SJCRH30 (cell line): ENCODE results near the gene WASF2. TPM values are rescaled to one million over a fixed set of nuclear protein-coding genes. Genes with fewer than 3 reads are reported as not detected.
"Not testable (repeated sequence)": the region's sequence is repeated elsewhere in the genome, so short reads cannot be mapped to it uniquely, and the experiment has no call there.

ENCODE experiments used
- DNase-seq, 2 experiments: peaks; one replicate each; pipeline ENCODE4 v3.0.0-alpha.2; 2015 to 2020
- H3K27ac ChIP-seq: fragments of 250-450 bp; sonication (Bioruptor Pico); 2 replicates; pipeline ENCODE4 v1.5.1; 2020; ENCODE audit warnings: mild to moderate bottlenecking, moderate library complexity
- H3K27me3 ChIP-seq: fragments of 250-450 bp; sonication (Bioruptor Pico); 2 replicates; pipeline ENCODE4 v1.5.1; 2020; ENCODE audit warnings: mild to moderate bottlenecking, moderate library complexity
- H3K36me3 ChIP-seq: fragments of 250-450 bp; sonication (Bioruptor Pico); 2 replicates; pipeline ENCODE4 v1.5.1; 2020; ENCODE audit warnings: mild to moderate bottlenecking, moderate library complexity
- H3K4me1 ChIP-seq: fragments of 250-450 bp; sonication (Bioruptor Pico); 2 replicates; pipeline ENCODE4 v1.5.1; 2020; ENCODE audit warnings: mild to moderate bottlenecking, moderate library complexity
- H3K4me3 ChIP-seq: fragments of 250-450 bp; sonication (Bioruptor Pico); 2 replicates; pipeline ENCODE4 v1.5.1; 2020; ENCODE audit warnings: mild to moderate bottlenecking, moderate library complexity
- H3K9me3 ChIP-seq: fragments of 250-450 bp; sonication (Bioruptor Pico); replicated peaks from 2 replicates; pipeline ENCODE4 v1.5.1; 2020; ENCODE audit warnings: mild to moderate bottlenecking, moderate library complexity
- total RNA-seq: library from RNA; depleted of rRNA; stranded (reverse); fragments of >200 nt; shearing (Covaris generic); gene quantifications from 2 replicates; pipeline ENCODE4 v1.2.3, GENCODE V29; 2014

Gene WASF2
- total RNA-seq, 1 experiment from 2014 or later: 43.6 TPM

- Histone ChIP-seq H3K27me3 (no peaks in the 10 kb centered on the region), H3K36me3 (peaks cover 59% of the 10 kb centered on the region), H3K27ac (peak overlapping the region; percentile 1; the same call in 1 of the 2 replicates), H3K4me1 (peaks cover 34% of the 10 kb centered on the region), H3K4me3 (no peak overlapping the region), H3K9me3 (no peaks in the 10 kb centered on the region; the same call in 1 of the 2 replicates)
- peak; percentile 79 to 94 for DNase-seq
Observed at GRCh38 chr1:27416387-27417111, 73.4 kb downstream of the WASF2 start.

GRCh38 chr1:27414091-27414490 is 75.9 kb downstream of the WASF2 start:
- H3K4me1 ChIP-seq: peaks cover 29% of the 10 kb centered on the region
- peaks cover 75% of the 10 kb centered on the region for H3K36me3 ChIP-seq
- H3K4me3 ChIP-seq: no peak overlapping the region
- no peaks in the 10 kb centered on the region for H3K27me3 ChIP-seq
- no peak overlapping the region for H3K27ac ChIP-seq
- no peaks in the 10 kb centered on the region; the same call in 1 of the 2 replicates for H3K9me3 ChIP-seq
- DNase-seq: no peak

GRCh38 chr1:27413004-27413403 is 77.0 kb downstream of the WASF2 start:
- Histone ChIP-seq H3K4me3 (no peak overlapping the region), H3K4me1 (peaks cover 18% of the 10 kb centered on the region), H3K27ac (no peak overlapping the region), H3K27me3 (no peaks in the 10 kb centered on the region), H3K36me3 (peaks cover 73% of the 10 kb centered on the region), H3K9me3 (no peaks in the 10 kb centered on the region)
- no peak for DNase-seq

- no peaks in the 10 kb centered on the region for H3K27me3 ChIP-seq
- peaks cover 13% of the 10 kb centered on the region for H3K4me1 ChIP-seq
- no peaks in the 10 kb centered on the region for H3K9me3 ChIP-seq
- H3K4me3 ChIP-seq: no peak overlapping the region
- peaks cover 68% of the 10 kb centered on the region for H3K36me3 ChIP-seq
- DNase-seq: no peak
- H3K27ac ChIP-seq: no peak overlapping the region
Observed at GRCh38 chr1:27412502-27412901, 77.5 kb downstream of the WASF2 start.

- Histone ChIP-seq H3K27ac (no peak overlapping the region), H3K4me3 (no peak overlapping the region), H3K36me3 (peaks cover 51% of the 10 kb centered on the region), H3K9me3 (no peaks in the 10 kb centered on the region), H3K27me3 (no peaks in the 10 kb centered on the region), H3K4me1 (no peaks in the 10 kb centered on the region; the same call in 1 of the 2 replicates)
- DNase-seq: no peak
Observed at GRCh38 chr1:27410709-27411108, 79.3 kb downstream of the WASF2 start.

GRCh38 chr1:27409669-27410068 is 80.3 kb downstream of the WASF2 start:
- Histone ChIP-seq H3K4me3 (no peak overlapping the region), H3K4me1 (peaks cover 6% of the 10 kb centered on the region), H3K36me3 (peaks cover 44% of the 10 kb centered on the region), H3K9me3 (no peaks in the 10 kb centered on the region), H3K27me3 (no peaks in the 10 kb centered on the region), H3K27ac (no peak overlapping the region)
- DNase-seq: no peak

- Histone ChIP-seq H3K27ac (no peak overlapping the region), H3K4me1 (peaks cover 18% of the 10 kb centered on the region), H3K4me3 (no peak overlapping the region), H3K36me3 (peaks cover 29% of the 10 kb centered on the region), H3K9me3 (no peaks in the 10 kb centered on the region), H3K27me3 (no peaks in the 10 kb centered on the region)
- no peak for DNase-seq
Observed at GRCh38 chr1:27408151-27408550, 81.8 kb downstream of the WASF2 start.

GRCh38 chr1:27406791-27407190 is 83.2 kb downstream of the WASF2 start:
- H3K27ac ChIP-seq, H3K9me3 ChIP-seq, H3K27me3 ChIP-seq, DNase-seq, H3K4me3 ChIP-seq: not testable (repeated sequence)
- H3K36me3 ChIP-seq: peaks cover 18% of the 10 kb centered on the region
- peaks cover 30% of the 10 kb centered on the region for H3K4me1 ChIP-seq

GRCh38 chr1:27406362-27406680 is 83.6 kb downstream of the WASF2 start:
- Histone ChIP-seq H3K27me3 (no peaks in the 10 kb centered on the region), H3K4me3 (no peak overlapping the region), H3K27ac (no peak overlapping the region), H3K9me3 (no peaks in the 10 kb centered on the region), H3K4me1 (peaks cover 30% of the 10 kb centered on the region), H3K36me3 (peaks cover 14% of the 10 kb centered on the region)
- no peak for DNase-seq

GRCh38 chr1:27405598-27406361 is 84.2 kb downstream of the WASF2 start:
- not testable (repeated sequence) for H3K4me3 ChIP-seq, DNase-seq, H3K9me3 ChIP-seq, H3K27me3 ChIP-seq, H3K27ac ChIP-seq, H3K36me3 ChIP-seq
- H3K4me1 ChIP-seq: peaks cover 30% of the 10 kb centered on the region

- H3K36me3 ChIP-seq: peaks cover 1% of the 10 kb centered on the region
- H3K4me1 ChIP-seq: peaks cover 30% of the 10 kb centered on the region
- no peaks in the 10 kb centered on the region for H3K27me3 ChIP-seq
- H3K4me3 ChIP-seq: no peak overlapping the region
- DNase-seq: peak; percentile 69 to 72
- H3K9me3 ChIP-seq: no peaks in the 10 kb centered on the region
- peak overlapping the region; percentile 82 for H3K27ac ChIP-seq
Observed at GRCh38 chr1:27405074-27405473, 84.9 kb downstream of the WASF2 start.

GRCh38 chr1:27403931-27404330 is 86.0 kb downstream of the WASF2 start:
- H3K27me3 ChIP-seq: no peaks in the 10 kb centered on the region
- H3K4me1 ChIP-seq: peaks cover 30% of the 10 kb centered on the region
- no peak for DNase-seq
- H3K36me3 ChIP-seq: no peaks in the 10 kb centered on the region; the same call in 1 of the 2 replicates
- H3K9me3 ChIP-seq: no peaks in the 10 kb centered on the region
- H3K4me3 ChIP-seq: peak overlapping the region; percentile 18
- H3K27ac ChIP-seq: peak overlapping the region; percentile 82

GRCh38 chr1:27403065-27403726 is 86.8 kb downstream of the WASF2 start:
- peak; percentile 94 for DNase-seq
- Histone ChIP-seq H3K36me3 (no peaks in the 10 kb centered on the region), H3K9me3 (no peaks in the 10 kb centered on the region), H3K4me1 (peaks cover 30% of the 10 kb centered on the region), H3K27ac (peak overlapping the region; percentile 82), H3K4me3 (peak overlapping the region; percentile 18), H3K27me3 (no peaks in the 10 kb centered on the region)

GRCh38 chr1:27402349-27402754 is 87.6 kb downstream of the WASF2 start:
- no peaks in the 10 kb centered on the region for H3K9me3 ChIP-seq
- no peaks in the 10 kb centered on the region for H3K27me3 ChIP-seq
- peak overlapping the region; percentile 82 for H3K27ac ChIP-seq
- H3K4me3 ChIP-seq: no peak overlapping the region; the same call in 1 of the 2 replicates
- H3K36me3 ChIP-seq: no peaks in the 10 kb centered on the region
- peak; percentile 78 to 81 for DNase-seq
- H3K4me1 ChIP-seq: peaks cover 30% of the 10 kb centered on the region

GRCh38 chr1:27400963-27401341 is 89.0 kb downstream of the WASF2 start:
- peaks cover 30% of the 10 kb centered on the region for H3K4me1 ChIP-seq
- no peaks in the 10 kb centered on the region for H3K27me3 ChIP-seq
- no peak for DNase-seq
- H3K9me3 ChIP-seq: no peaks in the 10 kb centered on the region
- no peak overlapping the region for H3K4me3 ChIP-seq
- no peaks in the 10 kb centered on the region for H3K36me3 ChIP-seq
- no peak overlapping the region for H3K27ac ChIP-seq
